ENCODE data around the gene PTPRN2.

PTPRN2 gene

GRCh38 chr7:157568770-157569584 lies 1018.6 kb downstream of the PTPRN2 start:
- Histone ChIP-seq H2AFZ (peak overlapping the region; percentile 70), H3K9ac (no peak overlapping the region), H3K9me3 (ENCODE audit: control insufficient read depth, low read length) (no peaks in the 10 kb centered on the region), H3K36me3 (ENCODE audit: control insufficient read depth, insufficient read depth, low read length) (no peaks in the 10 kb centered on the region), H3K4me2 (ENCODE audit: low read length) (peak overlapping the region; percentile 65), H3K27ac (peak overlapping the region; percentile 16), H3K79me2 (no peaks in the 10 kb centered on the region), H3K4me1 (no peaks in the 10 kb centered on the region), H3K27me3 (ENCODE audit: control insufficient read depth, insufficient read depth, low read length) (no peaks in the 10 kb centered on the region), H3K4me3 (ENCODE audit: low read depth, low read length) (peak overlapping the region; percentile 62)
- no peak for TF ChIP-seq CTCF (IDR thresholded peaks at IDR 0.05)

GRCh38 chr7:157568106-157568769 lies 1019.4 kb downstream of the PTPRN2 start:
- no peaks in the 10 kb centered on the region for H3K79me2 ChIP-seq
- H3K4me2 ChIP-seq (ENCODE audit: low read length), result peak overlapping the region; percentile 65
- peak overlapping the region; percentile 70 for H2AFZ ChIP-seq
- H3K9ac ChIP-seq, result no peak overlapping the region
- no peaks in the 10 kb centered on the region for H3K4me1 ChIP-seq
- no peaks in the 10 kb centered on the region for H3K9me3 ChIP-seq (ENCODE audit: control insufficient read depth, low read length)
- no peak for TF ChIP-seq CTCF (IDR thresholded peaks at IDR 0.05)
- H3K27ac ChIP-seq, result no peak overlapping the region
- H3K27me3 ChIP-seq (ENCODE audit: control insufficient read depth, insufficient read depth, low read length), result no peaks in the 10 kb centered on the region
- H3K4me3 ChIP-seq (ENCODE audit: low read depth, low read length), result peak overlapping the region; percentile 62
- H3K36me3 ChIP-seq (ENCODE audit: control insufficient read depth, insufficient read depth, low read length), result no peaks in the 10 kb centered on the region

GRCh38 chr7:157567666-157568065 lies 1020.0 kb downstream of the PTPRN2 start:
- H3K4me2 ChIP-seq (ENCODE audit: low read length), result no peak overlapping the region
- no peaks in the 10 kb centered on the region for H3K79me2 ChIP-seq
- no peak overlapping the region for H3K27ac ChIP-seq
- H3K27me3 ChIP-seq (ENCODE audit: control insufficient read depth, insufficient read depth, low read length), result no peaks in the 10 kb centered on the region
- H3K9ac ChIP-seq, result no peak overlapping the region
- H3K4me1 ChIP-seq, result no peaks in the 10 kb centered on the region
- no peaks in the 10 kb centered on the region for H3K36me3 ChIP-seq (ENCODE audit: control insufficient read depth, insufficient read depth, low read length)
- no peaks in the 10 kb centered on the region for H3K9me3 ChIP-seq (ENCODE audit: control insufficient read depth, low read length)
- no peak overlapping the region for H3K4me3 ChIP-seq (ENCODE audit: low read depth, low read length)
- no peak for TF ChIP-seq CTCF (IDR thresholded peaks at IDR 0.05)
- H2AFZ ChIP-seq, result no peak overlapping the region

- no peak overlapping the region for H3K27ac ChIP-seq
- no peak for TF ChIP-seq CTCF (IDR thresholded peaks at IDR 0.05)
- H3K4me3 ChIP-seq (ENCODE audit: low read depth, low read length), result no peak overlapping the region
- no peak overlapping the region for H2AFZ ChIP-seq
- no peak overlapping the region for H3K4me2 ChIP-seq (ENCODE audit: low read length)
- H3K36me3 ChIP-seq (ENCODE audit: control insufficient read depth, insufficient read depth, low read length), result no peaks in the 10 kb centered on the region
- no peaks in the 10 kb centered on the region for H3K27me3 ChIP-seq (ENCODE audit: control insufficient read depth, insufficient read depth, low read length)
- no peaks in the 10 kb centered on the region for H3K4me1 ChIP-seq
- H3K9me3 ChIP-seq (ENCODE audit: control insufficient read depth, low read length), result no peaks in the 10 kb centered on the region
- H3K9ac ChIP-seq, result no peak overlapping the region
- no peaks in the 10 kb centered on the region for H3K79me2 ChIP-seq
These were observed 1021.0 kb downstream of the PTPRN2 start for GRCh38 chr7:157566631-157567006.

Data from parathyroid adenoma (tissue), 2 donors.